Measurements from ENCODE around the gene TRPM2.

- no peak for TF ChIP-seq POLR2A (IDR thresholded peaks at IDR 0.05; ENCODE audit: extremely low read depth, insufficient read length)
- TF ChIP-seq CTCF (IDR thresholded peaks at IDR 0.05; ENCODE audit: low read depth, low read length) = peak; percentile 23
These were observed 15.2 kb upstream of the TRPM2 start for GRCh38 chr21:44337941-44338895.

Data from NB4 (cell line).